ENCODE data around the gene TMEM161A. TPM values are rescaled to one million over a fixed set of nuclear protein-coding genes. Genes with fewer than 3 reads are reported as not detected.
"Not testable (repeated sequence)": the region's sequence is repeated elsewhere in the genome, so short reads cannot be mapped to it uniquely, and the experiment has no call there.

The TMEM161A gene
- 26.1 TPM for polyA plus RNA-seq (ENCODE audit: insufficient read length)
- long read RNA-seq, donor 1, transcript TMEM161A-201 (12 exons, 1,820 nt) = major isoform, 9 of 17 reads
- long read RNA-seq, donor 1, partial matches to known transcripts = 5 of 17 reads
- long read RNA-seq, donor 1, other reads (novel, unspliced or antisense) = 0 of 17 reads
- long read RNA-seq, donor 2, transcript TMEM161A-201 (12 exons, 1,820 nt) = major isoform, 16 of 20 reads
- long read RNA-seq, donor 2, partial matches to known transcripts = 0 of 20 reads
- long read RNA-seq, donor 2, other reads (novel, unspliced or antisense) = 0 of 20 reads
- long read RNA-seq, donor 3, transcript TMEM161A-201 (12 exons, 1,820 nt) = major isoform, 5 of 7 reads
- long read RNA-seq, donor 3, partial matches to known transcripts = 0 of 7 reads
- long read RNA-seq, donor 3, other reads (novel, unspliced or antisense) = 0 of 7 reads
- long read RNA-seq, donor 4, partial matches to known transcripts = 0 of 1 reads
- long read RNA-seq, donor 4, other reads (novel, unspliced or antisense) = 0 of 1 reads
- long read RNA-seq, donor 5, transcript TMEM161A-201 (12 exons, 1,820 nt) = major isoform, 17 of 24 reads
- long read RNA-seq, donor 5, partial matches to known transcripts = 0 of 24 reads
- long read RNA-seq, donor 5, other reads (novel, unspliced or antisense) = 0 of 24 reads
- long read RNA-seq, donor 6, transcript TMEM161A-201 (12 exons, 1,820 nt) = major isoform, 6 of 30 reads
- long read RNA-seq, donor 6, partial matches to known transcripts = 19 of 30 reads
- long read RNA-seq, donor 6, other reads (novel, unspliced or antisense) = 0 of 30 reads
- long read RNA-seq, donor 7, transcript TMEM161A-201 (12 exons, 1,820 nt) = major isoform, 26 of 62 reads
- long read RNA-seq, donor 7, partial matches to known transcripts = 32 of 62 reads
- long read RNA-seq, donor 7, other reads (novel, unspliced or antisense) = 0 of 62 reads
- long read RNA-seq, donor 8, partial matches to known transcripts = 0 of 4 reads
- long read RNA-seq, donor 8, other reads (novel, unspliced or antisense) = 0 of 4 reads

DNA sequence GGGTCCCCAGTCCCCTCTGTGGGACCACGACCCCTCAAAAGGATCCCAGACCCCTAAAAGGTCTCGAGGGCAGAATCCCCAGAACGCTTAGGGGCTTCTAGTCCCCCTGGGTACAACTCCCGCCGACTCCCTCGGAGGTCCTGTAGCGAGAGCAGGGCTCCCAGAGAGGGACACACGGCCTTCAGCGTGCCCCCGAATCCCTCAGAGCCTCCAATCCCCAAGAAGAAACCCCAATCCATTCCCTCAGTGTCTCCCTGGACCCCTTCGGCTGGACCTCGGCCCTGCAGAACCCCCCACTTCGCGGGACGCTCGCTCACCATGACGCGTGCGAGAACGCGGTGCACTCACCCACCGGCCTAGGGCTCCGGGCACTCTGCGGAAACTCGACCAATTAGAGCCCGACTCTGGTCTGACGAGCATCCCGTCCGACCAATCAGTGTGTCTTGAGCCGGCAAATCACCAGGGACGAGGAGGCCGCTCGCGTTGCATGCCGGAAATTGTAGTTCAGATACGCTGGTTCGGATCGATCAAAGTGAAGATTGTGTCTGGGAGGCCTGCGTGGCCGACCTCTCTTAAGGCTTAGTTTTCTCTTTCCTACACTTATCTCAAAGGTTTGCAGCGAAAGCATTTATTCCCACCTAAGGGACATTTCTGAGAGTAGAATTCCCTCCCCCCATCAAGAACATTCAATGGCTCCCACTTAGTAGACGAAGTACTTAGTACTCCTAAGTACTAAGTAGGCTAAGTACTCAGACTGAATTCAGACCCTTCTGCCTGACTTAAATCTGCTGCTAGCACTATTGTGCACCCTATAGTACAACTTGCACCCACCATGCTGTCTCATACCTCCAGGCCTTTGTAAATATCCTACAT, at the start of gene TMEM161A:
Gene TMEM161A (minus strand): TSS at position 370 of the 873 bp plus-strand sequence. CDS start 50 bp downstream, at position 320.
- DNase-seq = peak; percentile 98

GRCh38 chr19:19186742-19187141, 48.5 kb upstream of the TMEM161A start:
- DNase-seq = no peak

DNA sequence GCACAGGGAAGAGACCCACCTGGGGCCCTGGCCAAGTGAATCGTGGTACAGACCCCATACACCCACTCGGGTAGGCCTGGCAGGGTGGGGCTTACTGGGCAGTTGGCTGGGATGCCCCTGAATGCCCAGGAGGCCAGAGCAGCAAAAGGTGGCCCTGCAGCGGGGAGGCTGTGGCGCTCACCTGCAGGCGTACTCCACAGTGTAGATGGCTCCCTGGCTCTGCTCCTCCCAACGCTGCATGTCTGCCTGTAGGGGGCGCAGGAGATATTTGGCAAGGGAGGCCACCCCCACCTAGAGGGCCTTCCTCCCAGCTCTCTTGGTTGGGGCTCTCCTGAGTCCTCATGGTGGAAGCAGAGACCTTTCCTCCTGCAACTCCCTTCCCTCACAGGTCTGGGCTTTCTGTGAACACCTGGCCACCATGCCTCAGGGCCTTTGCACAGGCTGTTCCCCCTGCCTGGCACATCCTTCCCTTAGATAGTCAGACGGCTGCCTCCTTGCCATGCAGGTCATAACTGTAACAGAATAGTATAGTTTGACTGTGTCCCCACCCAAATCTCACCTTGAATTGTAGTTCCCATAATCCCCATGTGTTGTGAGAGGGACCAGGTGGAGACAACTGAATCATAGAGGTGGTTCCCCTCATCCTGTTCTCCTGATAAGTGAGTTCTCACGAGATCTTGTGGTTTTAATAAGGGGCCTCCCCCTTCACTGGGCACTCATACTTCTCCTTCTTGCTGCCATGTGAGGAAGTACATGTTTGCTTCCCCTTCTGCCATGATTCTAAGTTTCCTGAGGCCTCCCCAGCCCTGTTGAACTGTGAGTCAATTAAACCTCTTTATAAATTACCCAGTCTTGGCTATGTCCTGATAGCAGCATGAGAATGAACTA, 47.8 kb upstream of the TMEM161A start:
- no peak for DNase-seq

GRCh38 chr19:19181488-19181998, 43.3 kb upstream of the TMEM161A start:
- DNase-seq = no peak

DNA sequence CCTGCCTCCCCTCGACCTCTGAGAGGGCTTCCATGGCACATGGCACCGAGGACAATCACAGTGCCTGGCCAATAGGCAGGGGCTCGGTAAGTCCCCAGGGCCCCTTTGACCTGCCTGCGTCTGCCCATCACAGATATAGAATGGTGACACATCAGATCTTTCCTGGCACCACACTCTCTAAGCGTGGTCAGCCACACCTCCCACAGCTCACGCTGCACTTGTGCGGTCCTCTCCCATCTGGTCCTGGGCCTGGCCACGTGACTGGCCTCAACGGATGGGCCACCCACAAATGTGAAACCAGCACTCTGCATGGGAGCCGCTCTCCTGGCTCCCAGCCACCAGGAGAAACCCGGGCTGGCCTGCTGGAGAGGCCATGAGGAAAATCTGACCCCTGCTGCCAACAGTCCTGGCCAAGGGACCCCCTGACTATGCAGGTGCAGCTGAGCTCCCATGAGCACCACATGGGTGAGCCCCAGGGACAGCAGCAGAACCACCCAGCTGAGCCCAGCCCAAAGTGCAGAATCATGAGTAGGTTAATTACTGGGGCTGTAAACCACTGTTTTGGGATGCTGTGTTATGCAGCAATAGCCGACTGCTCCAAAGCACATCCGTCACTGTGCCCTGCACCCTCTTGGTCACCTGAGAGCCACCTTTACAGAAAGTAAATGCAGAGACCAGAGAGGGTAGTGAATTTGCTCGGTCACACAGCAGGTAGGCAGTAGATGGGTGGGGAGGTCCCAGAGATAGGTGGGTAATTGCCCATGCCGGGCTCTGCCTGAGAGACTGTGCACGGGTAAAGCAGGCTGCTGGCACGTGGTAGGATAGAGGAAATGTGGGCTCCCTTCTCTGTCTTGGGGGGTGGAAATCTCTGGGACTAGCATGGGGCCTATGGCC, 41.5 kb upstream of the TMEM161A start:
- DNase-seq = no peak

DNA sequence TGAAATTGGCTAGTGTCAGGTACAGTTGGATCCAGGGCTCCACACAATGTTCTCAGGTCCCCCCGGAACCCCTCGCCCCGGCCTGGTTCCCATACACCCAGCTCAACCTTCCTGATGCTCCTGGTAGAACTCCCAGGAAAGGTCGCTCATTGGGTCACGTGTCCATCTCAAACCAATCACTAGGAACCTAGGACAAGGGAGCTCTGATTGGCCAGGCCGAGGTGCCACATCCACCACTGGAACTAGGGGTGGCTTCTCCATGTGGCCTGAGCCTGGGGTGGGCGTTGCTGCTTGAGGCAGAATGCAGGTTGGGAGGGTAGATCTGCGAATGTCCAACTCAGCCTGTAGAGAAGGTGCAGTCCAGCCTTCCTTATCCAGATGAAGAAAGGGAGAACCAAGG, 38.7 kb upstream of the TMEM161A start:
- no peak for DNase-seq

DNA sequence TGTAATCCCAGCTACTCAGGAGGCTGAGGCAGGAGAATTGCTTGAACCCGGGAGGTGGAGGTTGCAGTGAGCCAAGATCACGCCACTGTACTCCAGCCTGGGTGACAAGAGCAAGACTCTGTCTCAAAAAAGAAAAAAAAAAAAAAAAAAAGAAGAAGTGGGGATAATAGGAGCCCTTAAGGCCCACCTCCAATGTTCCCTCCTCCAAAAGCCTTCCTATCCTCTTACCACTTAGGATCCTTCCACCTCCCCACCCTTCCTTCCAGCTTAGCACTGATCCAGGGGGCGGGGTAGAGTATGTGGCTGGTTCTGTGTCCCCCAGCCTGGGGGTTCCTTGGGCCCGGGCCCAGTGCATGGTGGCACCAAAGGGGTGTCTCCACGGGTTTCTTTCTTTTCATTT, 35.0 kb upstream of the TMEM161A start:
- DNase-seq = not testable (repeated sequence)

DNA sequence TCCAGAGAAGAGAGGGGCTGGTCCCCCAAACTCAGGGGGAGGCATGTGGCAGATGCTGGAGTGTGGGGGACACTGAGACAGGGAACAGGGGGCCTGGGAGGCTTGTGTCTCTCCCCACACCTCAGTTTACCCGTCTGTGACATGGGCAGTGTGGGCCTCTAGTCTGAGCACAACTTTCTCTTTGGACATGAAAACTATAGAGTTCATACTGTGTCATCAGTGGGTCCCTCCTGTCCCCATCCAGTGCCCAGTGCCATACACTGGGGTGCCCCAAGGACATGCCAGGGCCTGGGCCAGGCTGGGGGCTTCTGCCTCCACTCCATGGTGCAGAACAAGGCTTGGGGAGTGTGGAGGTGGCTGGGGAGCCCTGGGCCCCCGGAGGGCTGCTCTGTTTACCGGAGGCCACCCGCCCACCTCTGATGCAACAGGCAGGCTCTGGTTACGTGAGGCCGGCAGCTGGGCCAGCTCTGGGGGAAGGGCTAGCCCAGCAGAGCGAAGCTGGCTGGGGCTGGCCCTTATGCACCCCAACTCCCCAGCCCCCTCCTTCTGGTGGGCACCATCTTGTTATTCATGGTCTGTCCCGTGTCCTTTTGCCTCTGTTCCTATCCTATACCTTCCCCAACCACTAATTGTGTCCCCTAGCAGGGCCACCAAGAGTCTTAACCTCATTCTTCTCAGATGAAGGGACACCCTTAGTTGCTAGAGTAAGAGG, 33.7 kb upstream of the TMEM161A start:
- DNase-seq = no peak

DNA sequence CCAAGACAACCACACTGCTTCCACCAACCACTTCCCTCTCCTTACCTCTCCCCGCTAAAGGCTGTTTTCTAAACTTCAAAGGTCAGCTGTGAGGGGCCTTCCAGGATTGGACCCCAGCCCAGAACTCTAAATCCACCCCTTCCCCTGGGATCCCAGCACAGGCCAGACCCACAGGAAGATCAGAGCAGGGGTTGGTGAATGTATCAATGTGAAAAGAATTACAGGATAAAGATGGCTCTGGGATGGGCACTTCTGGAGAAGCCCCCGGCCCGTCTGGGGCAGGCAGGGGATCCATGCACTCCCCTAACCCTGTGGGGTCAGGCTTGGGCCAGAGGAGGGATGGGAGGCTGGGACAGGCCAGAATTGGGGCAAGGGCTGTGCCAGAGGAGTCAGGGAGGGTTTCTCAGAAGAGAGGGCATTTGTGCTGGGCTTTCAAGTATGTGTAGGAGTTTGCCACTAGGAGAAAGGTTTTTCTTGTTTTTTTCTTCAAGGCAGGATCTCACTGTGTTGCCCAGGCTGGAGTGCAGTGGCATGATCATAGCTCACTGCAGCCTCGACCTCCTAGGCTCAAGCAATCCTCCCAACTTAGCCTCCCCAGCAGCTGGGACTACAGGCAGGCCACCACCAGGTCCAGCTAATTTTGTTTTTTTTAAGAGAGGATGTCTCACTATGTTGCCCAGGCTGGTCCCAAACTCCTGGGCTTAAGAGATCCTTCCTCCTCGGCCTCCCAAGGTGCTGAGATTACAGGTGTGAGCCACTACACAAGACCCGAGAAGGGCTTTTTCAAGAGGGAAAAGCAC, 32.8 kb upstream of the TMEM161A start:
- DNase-seq = no peak

DNA sequence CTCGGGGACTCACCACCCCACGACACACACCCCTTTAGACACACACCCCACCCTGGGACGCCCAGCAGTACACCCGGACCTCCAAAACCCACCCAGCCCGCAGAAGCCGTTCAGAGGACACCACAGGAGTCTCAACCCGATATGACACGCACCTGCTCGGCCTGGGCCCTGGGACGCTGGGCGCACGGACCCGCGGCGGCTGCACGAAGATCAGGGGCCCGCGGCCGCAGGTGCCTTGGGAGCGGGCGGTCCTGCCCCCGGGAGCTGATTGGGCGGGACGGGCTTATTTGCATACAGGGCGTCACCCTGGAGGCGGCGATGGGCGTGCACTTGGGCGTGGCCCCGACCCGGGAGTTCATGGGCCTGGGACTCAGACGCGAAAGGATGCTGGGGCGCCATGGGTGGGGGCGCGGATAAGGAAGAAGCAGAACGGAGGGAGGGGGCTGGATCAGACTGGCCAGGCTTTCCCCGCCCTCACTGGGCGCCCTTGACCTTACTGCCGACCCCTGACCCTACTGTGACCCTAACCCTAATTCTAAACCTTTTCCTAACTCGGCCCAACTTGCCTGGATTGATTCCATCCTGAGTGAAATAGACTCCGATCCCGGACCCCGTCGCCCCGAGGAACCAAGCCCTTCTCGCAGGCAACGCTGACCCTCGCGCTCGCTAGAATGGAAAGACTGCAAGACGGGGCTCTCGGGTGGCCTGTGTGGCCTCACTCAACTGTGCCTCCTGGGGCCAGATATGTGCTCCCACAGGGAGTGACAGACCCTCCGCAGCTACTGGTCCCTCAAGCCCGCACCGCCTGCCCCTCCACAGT, 32.0 kb upstream of the TMEM161A start, which contains the start of gene MEF2B:
Gene MEF2B (minus strand): TSS at position 211 of the 820 bp plus-strand sequence. CDS start 19,528 bp downstream, outside the sequence.
- peak; percentile 63 for DNase-seq

DNA sequence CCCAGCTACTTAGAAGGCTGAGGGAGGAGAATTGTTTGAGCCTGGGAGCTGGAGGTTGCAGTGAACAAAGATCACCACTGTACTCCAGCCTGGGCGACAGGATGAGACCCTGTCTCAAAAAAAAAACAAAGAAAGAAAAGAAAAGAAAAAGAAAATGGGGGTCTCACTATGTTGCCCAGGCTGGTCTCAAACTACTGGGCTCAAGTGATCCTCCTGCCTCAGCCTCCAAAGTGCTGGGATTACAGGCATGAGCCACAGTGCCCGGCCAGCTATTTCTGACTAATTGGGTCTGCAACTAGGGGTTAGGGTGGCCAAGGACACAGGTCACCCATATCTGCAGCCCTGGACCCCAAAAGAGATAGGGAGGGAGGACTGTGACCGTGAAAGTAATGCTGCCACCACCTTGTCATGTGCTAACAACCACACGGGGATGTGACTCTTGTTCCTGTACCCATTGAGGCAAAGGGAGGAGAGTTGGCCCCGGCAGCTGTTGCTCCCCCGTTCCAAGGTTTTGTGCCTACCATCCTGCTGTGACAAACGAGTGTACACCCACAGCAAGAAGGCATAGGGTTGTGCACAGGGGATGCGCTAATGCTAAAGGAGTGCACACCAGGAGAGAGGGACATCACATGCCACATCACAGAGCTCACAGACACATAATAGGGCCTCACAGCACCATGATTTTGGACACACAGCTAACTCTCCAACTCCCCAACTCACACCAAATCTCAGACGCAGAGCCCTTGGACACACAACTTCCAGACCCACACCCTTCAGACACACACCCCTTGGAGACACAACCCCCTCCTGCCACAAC, 31.2 kb upstream of the TMEM161A start:
- DNase-seq = no peak

GRCh38 chr19:19167612-19168011, 29.3 kb upstream of the TMEM161A start:
- DNase-seq = no peak

DNA sequence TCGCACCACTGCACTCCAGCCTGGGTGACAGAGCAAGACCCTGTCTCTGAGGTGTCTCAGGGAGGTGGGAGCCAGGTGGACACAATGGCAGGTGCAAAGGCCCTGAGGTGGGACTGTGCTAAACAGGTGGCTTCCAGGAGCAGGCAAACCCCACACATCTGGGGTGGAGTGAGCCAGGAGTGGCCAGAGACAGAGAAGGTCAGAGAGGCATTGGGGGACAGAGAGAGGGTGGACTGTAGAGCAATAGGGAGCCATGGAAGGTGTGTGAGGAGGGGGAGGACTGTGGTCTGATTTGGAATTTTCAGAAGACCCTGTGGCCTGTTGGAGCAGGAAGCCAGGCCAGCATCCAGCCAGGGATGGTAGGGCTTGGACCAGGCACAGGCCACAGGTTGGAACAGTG, 27.1 kb upstream of the TMEM161A start:
- no peak for DNase-seq

- DNase-seq = no peak
These were observed 24.2 kb upstream of the TMEM161A start for GRCh38 chr19:19162495-19162894.

DNA sequence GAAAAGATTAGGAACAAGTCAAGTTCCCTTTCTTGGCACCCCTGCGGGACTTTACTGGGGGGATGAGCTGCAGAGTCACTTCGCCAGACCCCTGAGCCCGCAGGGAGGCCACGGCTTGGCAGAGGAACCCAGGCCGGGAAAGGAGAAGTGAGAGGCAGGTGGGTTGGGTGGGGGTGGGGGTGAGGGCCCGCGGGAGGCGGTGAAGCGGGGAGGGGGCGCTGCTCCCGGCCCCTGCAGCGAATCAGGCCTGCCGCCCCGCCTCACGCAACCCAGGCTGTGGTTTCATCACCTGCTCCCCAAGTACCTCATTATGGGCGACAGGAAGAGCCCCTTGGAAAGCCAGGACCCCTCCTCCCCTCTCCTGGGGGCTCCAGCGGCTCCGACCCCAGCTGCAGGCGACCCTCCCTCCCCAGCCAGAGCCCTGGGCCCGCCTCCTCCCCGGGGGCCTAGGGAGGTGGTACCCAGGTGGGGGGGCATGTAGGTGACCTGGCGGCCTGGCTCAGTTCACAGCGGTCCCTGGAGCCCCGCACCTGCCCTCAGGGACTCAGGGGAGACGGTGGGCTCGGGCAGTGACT, 22.3 kb upstream of the TMEM161A start:
- DNase-seq = no peak

Data from left kidney (tissue), 8 donors.